HepG2 (cell line): ENCODE results near the gene DPEP1. TPM values are rescaled to one million over a fixed set of nuclear protein-coding genes. Genes with fewer than 3 reads are reported as not detected.
A peak's percentile ranks its signal among the peaks of the same experiment; 100 is the strongest.

Experiments used
- ATF7-NPFF ChIP-seq: sonication (generic); formaldehyde crosslinking; IDR thresholded peaks from 2 replicates; pipeline ENCODE4 v1.8.1; 2023; ENCODE audit warnings: mild to moderate bottlenecking, low read depth, missing genetic modification reagents, moderate library complexity
- CCDC6 ChIP-seq: sonication (generic); formaldehyde crosslinking; IDR thresholded peaks from 2 replicates; pipeline ENCODE4 v1.8.1; 2022; ENCODE audit warnings: mild to moderate bottlenecking, missing genetic modification reagents, moderate library complexity
- ELK4 ChIP-seq: sonication (generic); formaldehyde crosslinking; IDR thresholded peaks from 2 replicates; pipeline ENCODE4 v1.9.0; 2021; ENCODE audit warnings: missing genetic modification reagents, borderline replicate concordance
- HOXA3 ChIP-seq: sonication (generic); formaldehyde crosslinking; IDR thresholded peaks from 2 replicates; pipeline ENCODE4 v1.5.0; 2020; ENCODE audit warnings: missing genetic modification reagents
- NFKB2 ChIP-seq: sonication (generic); formaldehyde crosslinking; IDR thresholded peaks from 2 replicates; pipeline ENCODE4 v1.4.0; 2020; ENCODE audit warnings: missing genetic modification reagents, borderline replicate concordance
- TGIF2 ChIP-seq: IDR thresholded peaks from 2 replicates; pipeline ENCODE4 v1.6.1; 2016; ENCODE audit warnings: control low read depth, missing compliant biosample characterization
- ZMYM2 ChIP-seq: sonication (generic); formaldehyde crosslinking; IDR thresholded peaks from 2 replicates; pipeline ENCODE4 v1.8.0; 2022; ENCODE audit warnings: mild to moderate bottlenecking, missing genetic modification reagents
- ZNF101 ChIP-seq: sonication (generic); formaldehyde crosslinking; IDR thresholded peaks from 2 replicates; pipeline ENCODE4 v1.4.0; 2020; ENCODE audit warnings: mild to moderate bottlenecking, low read depth, missing genetic modification reagents, borderline replicate concordance
- ZNF333 ChIP-seq: sonication (generic); formaldehyde crosslinking; IDR thresholded peaks from 2 replicates; pipeline ENCODE4 v1.4.0; 2020; ENCODE audit warnings: mild to moderate bottlenecking, missing genetic modification reagents, borderline replicate concordance
- ZNF468 ChIP-seq: sonication (generic); formaldehyde crosslinking; IDR thresholded peaks from 2 replicates; pipeline ENCODE4 v1.8.0; 2022; ENCODE audit warnings: mild to moderate bottlenecking, moderate library complexity, missing genetic modification reagents
- ZNF530 ChIP-seq: sonication (generic); formaldehyde crosslinking; IDR thresholded peaks from 2 replicates; pipeline ENCODE4 v1.5.0; 2020; ENCODE audit warnings: low read depth, mild to moderate bottlenecking, missing genetic modification reagents
- ZNF704 ChIP-seq: sonication (generic); formaldehyde crosslinking; IDR thresholded peaks from 2 replicates; pipeline ENCODE4 v1.8.1; 2023; ENCODE audit warnings: mild to moderate bottlenecking, inconsistent platforms, moderate library complexity, missing genetic modification reagents, borderline replicate concordance
- ZNF776 ChIP-seq: sonication (generic); formaldehyde crosslinking; IDR thresholded peaks from 2 replicates; pipeline ENCODE4 v1.4.0; 2020; ENCODE audit warnings: mild to moderate bottlenecking, missing genetic modification reagents
- polyA plus RNA-seq, 8 experiments: library from polyadenylated mRNA; depleted of rRNA in 3 of 8; stranded (reverse) in 7 of 8; unstranded in 1 of 8; fragments of >200 nt; fragmentation: Illumina TruSeq in 4 of 8; extraction: Trizol in 4 of 8; gene quantifications; 2 replicates each; pipeline versions ENCODE4 v1.2.1 to v1.2.3, GENCODE V29; 2011 to 2016; ENCODE audit warnings: low read depth in 4 of 8, missing spikeins in 1 of 8, mixed read lengths in 1 of 8; ENCODE audit not compliant: insufficient read depth in 1 of 8
- total RNA-seq, 5 experiments: library from RNA; depleted of rRNA; stranded (reverse); fragments of >200 nt; fragmentation: Illumina TruSeq; extraction: Trizol; gene quantifications; 2 replicates each; pipeline ENCODE4 v1.2.3, GENCODE V29; 2016; ENCODE audit warnings: low read depth in 1 of 5
- TF ChIP-seq, protein P1 (sequence below): IDR thresholded peaks from 2 replicates; pipeline ENCODE4 v1.4.0; 2020; ENCODE audit warnings: mild to moderate bottlenecking, missing genetic modification reagents
- TF ChIP-seq, protein P2 (sequence below): sonication (generic); formaldehyde crosslinking; IDR thresholded peaks from 2 replicates; pipeline ENCODE4 v1.4.0; 2020; ENCODE audit warnings: missing genetic modification reagents, borderline replicate concordance
- TF ChIP-seq, protein P3 (sequence below): sonication (generic); formaldehyde crosslinking; IDR thresholded peaks from 2 replicates; pipeline ENCODE4 v1.8.1; 2023; ENCODE audit warnings: mild to moderate bottlenecking, moderate library complexity, missing genetic modification reagents

DPEP1 gene
- total and polyA plus RNA-seq, 2 of the 13 experiments (the other 11 are each of a cell fraction or from before 2014, with no cell fraction given) = 37.6 to 52.2 TPM

GRCh38 chr16:89565506-89566372 is 47.7 kb upstream of the DPEP1 start (continued):
- TF ChIP-seq, protein P1, sequence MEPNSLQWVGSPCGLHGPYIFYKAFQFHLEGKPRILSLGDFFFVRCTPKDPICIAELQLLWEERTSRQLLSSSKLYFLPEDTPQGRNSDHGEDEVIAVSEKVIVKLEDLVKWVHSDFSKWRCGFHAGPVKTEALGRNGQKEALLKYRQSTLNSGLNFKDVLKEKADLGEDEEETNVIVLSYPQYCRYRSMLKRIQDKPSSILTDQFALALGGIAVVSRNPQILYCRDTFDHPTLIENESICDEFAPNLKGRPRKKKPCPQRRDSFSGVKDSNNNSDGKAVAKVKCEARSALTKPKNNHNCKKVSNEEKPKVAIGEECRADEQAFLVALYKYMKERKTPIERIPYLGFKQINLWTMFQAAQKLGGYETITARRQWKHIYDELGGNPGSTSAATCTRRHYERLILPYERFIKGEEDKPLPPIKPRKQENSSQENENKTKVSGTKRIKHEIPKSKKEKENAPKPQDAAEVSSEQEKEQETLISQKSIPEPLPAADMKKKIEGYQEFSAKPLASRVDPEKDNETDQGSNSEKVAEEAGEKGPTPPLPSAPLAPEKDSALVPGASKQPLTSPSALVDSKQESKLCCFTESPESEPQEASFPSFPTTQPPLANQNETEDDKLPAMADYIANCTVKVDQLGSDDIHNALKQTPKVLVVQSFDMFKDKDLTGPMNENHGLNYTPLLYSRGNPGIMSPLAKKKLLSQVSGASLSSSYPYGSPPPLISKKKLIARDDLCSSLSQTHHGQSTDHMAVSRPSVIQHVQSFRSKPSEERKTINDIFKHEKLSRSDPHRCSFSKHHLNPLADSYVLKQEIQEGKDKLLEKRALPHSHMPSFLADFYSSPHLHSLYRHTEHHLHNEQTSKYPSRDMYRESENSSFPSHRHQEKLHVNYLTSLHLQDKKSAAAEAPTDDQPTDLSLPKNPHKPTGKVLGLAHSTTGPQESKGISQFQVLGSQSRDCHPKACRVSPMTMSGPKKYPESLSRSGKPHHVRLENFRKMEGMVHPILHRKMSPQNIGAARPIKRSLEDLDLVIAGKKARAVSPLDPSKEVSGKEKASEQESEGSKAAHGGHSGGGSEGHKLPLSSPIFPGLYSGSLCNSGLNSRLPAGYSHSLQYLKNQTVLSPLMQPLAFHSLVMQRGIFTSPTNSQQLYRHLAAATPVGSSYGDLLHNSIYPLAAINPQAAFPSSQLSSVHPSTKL (CRISPR knock-in tag) = 0 out of 2 replicates have a peak, but pooled peaks have one; percentile 8
- no peak for TF ChIP-seq ZNF776 (CRISPR knock-in tag)
- TF ChIP-seq TGIF2 (CRISPR knock-in tag) = no peak
- TF ChIP-seq, protein P2, sequence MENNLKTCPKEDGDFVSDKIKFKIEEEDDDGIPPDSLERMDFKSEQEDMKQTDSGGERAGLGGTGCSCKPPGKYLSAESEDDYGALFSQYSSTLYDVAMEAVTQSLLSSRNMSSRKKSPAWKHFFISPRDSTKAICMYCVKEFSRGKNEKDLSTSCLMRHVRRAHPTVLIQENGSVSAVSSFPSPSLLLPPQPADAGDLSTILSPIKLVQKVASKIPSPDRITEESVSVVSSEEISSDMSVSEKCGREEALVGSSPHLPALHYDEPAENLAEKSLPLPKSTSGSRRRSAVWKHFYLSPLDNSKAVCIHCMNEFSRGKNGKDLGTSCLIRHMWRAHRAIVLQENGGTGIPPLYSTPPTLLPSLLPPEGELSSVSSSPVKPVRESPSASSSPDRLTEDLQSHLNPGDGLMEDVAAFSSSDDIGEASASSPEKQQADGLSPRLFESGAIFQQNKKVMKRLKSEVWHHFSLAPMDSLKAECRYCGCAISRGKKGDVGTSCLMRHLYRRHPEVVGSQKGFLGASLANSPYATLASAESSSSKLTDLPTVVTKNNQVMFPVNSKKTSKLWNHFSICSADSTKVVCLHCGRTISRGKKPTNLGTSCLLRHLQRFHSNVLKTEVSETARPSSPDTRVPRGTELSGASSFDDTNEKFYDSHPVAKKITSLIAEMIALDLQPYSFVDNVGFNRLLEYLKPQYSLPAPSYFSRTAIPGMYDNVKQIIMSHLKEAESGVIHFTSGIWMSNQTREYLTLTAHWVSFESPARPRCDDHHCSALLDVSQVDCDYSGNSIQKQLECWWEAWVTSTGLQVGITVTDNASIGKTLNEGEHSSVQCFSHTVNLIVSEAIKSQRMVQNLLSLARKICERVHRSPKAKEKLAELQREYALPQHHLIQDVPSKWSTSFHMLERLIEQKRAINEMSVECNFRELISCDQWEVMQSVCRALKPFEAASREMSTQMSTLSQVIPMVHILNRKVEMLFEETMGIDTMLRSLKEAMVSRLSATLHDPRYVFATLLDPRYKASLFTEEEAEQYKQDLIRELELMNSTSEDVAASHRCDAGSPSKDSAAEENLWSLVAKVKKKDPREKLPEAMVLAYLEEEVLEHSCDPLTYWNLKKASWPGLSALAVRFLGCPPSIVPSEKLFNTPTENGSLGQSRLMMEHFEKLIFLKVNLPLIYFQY = 0 out of 2 replicates have a peak, but pooled peaks have one; percentile 47
- no peak for TF ChIP-seq ZNF333
- no peak for TF ChIP-seq ZMYM2
- TF ChIP-seq ZNF530 (CRISPR knock-in tag) = no peak
- TF ChIP-seq, protein P3, sequence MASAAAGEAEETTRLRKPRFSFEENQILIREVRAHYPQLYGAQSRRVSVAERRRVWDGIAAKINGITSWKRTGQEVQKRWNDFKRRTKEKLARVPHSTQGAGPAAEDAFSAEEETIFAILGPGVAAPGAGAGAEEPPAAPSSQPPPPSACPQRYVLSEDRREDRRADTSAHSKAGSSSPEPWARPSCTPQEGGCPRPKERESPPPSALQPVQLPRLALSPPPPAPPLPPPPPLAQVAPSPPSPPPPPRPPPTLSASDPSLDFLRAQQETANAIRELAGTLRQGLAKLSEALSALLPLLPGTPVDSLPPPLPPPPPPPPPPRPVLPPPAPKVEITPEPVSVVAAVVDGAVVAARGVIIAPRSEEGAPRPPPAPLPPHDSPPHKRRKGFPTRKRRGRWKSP (CRISPR knock-in tag) = 0 out of 2 replicates have a peak, but pooled peaks have one; percentile 27
- peak; percentile 46 for TF ChIP-seq CCDC6 (CRISPR knock-in tag)
- TF ChIP-seq ELK4 = 0 out of 2 replicates have a peak, but pooled peaks have one; percentile 63
- TF ChIP-seq ZNF468 (CRISPR knock-in tag) = no peak
- no peak for TF ChIP-seq ZNF101 (CRISPR knock-in tag)
- TF ChIP-seq ATF7-NPFF (CRISPR knock-in tag) = peak; percentile 67; the same call in 1 of the 2 replicates
- 0 out of 2 replicates have a peak, but pooled peaks have one; percentile 30 for TF ChIP-seq ZNF704 (CRISPR knock-in tag)
- peak; percentile 85; the same call in 1 of the 2 replicates for TF ChIP-seq NFKB2 (CRISPR knock-in tag)
- peak; percentile 69; the same call in 1 of the 2 replicates for TF ChIP-seq HOXA3 (CRISPR knock-in tag)
